ENCODE data around the gene KEAP1. TPM values are rescaled to one million over a fixed set of nuclear protein-coding genes. Genes with fewer than 3 reads are reported as not detected.

KEAP1 gene
- total RNA-seq, 2 experiments from 2014 or later, result 68.9 to 93.5 TPM

GRCh38 chr19:10505583-10506229, 2.5 kb upstream of the KEAP1 start:
- POLR2A ChIA-PET, result interaction anchor here (0.7 to 1.0 kb wide), 3 partner anchors 20 to 61 kb away, joined by 3 to 5 read pairs (median 4); no protein-coding TSS in a partner anchor
- no peak overlapping the region for H3K27ac ChIP-seq (ENCODE audit: low read depth, low read length, poor library complexity, severe bottlenecking)
- DNase-seq (ENCODE audit: low spot score), result peak; percentile 81
- H3K79me2 ChIP-seq (ENCODE audit: insufficient read depth, low read depth, low read length), result peaks cover 18% of the 10 kb centered on the region
- no peaks in the 10 kb centered on the region for H4K20me1 ChIP-seq (ENCODE audit: insufficient read depth, low read length)
- BruUV-seq (replicated peaks), result no TSS peak
- no peak overlapping the region for H3K4me2 ChIP-seq (ENCODE audit: low read length)
- intact Hi-C loops (cut with micrococcal nuclease; ENCODE audit: unreplicated experiment), result no loop called here
- H3K4me3 ChIP-seq (ENCODE audit: low read depth, low read length, poor library complexity, severe bottlenecking), result no peak overlapping the region
- peaks cover 20% of the 10 kb centered on the region for H3K4me1 ChIP-seq (ENCODE audit: insufficient read depth, low read length, poor library complexity, severe bottlenecking)
- CTCF ChIA-PET (ENCODE audit: unreplicated experiment), result no interaction called here
- no peaks in the 10 kb centered on the region for H3K9me3 ChIP-seq (ENCODE audit: low read length)
- peaks cover 5% of the 10 kb centered on the region; the same call in 1 of the 2 replicates for H3K36me3 ChIP-seq (ENCODE audit: insufficient read depth, low read length)
- H3K9me2 ChIP-seq (ENCODE audit: insufficient read depth, low read length), result no peaks in the 10 kb centered on the region
- TF ChIP-seq, protein P1, sequence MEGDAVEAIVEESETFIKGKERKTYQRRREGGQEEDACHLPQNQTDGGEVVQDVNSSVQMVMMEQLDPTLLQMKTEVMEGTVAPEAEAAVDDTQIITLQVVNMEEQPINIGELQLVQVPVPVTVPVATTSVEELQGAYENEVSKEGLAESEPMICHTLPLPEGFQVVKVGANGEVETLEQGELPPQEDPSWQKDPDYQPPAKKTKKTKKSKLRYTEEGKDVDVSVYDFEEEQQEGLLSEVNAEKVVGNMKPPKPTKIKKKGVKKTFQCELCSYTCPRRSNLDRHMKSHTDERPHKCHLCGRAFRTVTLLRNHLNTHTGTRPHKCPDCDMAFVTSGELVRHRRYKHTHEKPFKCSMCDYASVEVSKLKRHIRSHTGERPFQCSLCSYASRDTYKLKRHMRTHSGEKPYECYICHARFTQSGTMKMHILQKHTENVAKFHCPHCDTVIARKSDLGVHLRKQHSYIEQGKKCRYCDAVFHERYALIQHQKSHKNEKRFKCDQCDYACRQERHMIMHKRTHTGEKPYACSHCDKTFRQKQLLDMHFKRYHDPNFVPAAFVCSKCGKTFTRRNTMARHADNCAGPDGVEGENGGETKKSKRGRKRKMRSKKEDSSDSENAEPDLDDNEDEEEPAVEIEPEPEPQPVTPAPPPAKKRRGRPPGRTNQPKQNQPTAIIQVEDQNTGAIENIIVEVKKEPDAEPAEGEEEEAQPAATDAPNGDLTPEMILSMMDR (conservative IDR thresholded peaks at IDR 0.05; ENCODE audit: low read length), result peak; percentile 88
- no peak for TF ChIP-seq EZH2phosphoT487 (IDR thresholded peaks at IDR 0.05; ENCODE audit: borderline replicate concordance, low read depth, low read length)
- no peak overlapping the region for H2AFZ ChIP-seq (ENCODE audit: low read length)

DNA sequence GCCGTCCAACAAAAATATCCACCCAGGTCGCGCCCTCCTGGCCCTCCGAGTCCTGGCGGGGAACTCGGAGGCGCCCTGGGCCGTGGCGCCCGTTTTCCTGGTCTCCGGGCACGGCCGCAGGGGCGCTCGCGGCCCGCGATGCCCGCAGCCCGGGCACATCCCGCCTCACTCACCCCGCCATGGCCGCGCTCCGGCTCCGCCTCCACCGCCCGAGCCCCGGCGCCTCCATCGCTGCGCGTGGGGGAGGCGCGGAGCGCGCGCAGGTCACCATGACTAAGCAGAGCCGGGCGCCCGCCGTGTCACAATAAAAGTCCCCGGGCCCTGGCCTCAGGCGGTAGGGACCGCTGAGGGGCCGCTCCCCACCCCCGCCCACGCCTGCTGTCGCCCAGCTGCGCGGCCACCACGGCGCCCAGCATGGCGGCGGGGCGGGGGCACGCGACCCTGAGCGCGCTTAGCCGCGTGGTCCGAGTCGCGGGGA, 593 bp downstream of the KEAP1 start:
- peak; percentile 96 for DNase-seq (ENCODE audit: low spot score)
- no peaks in the 10 kb centered on the region for H4K20me1 ChIP-seq (ENCODE audit: insufficient read depth, low read length)
- no TSS peak for BruUV-seq (replicated peaks)
- TF ChIP-seq, protein P1 (conservative IDR thresholded peaks at IDR 0.05; ENCODE audit: low read length), result 0 out of 2 replicates have a peak, but pooled peaks have one; percentile 5
- TF ChIP-seq EZH2phosphoT487 (IDR thresholded peaks at IDR 0.05; ENCODE audit: borderline replicate concordance, low read depth, low read length), result no peak
- intact Hi-C loops (cut with micrococcal nuclease; ENCODE audit: unreplicated experiment), result loop anchor here (1.0 to 5.0 kb wide), 2 partner anchors 67 to 95 kb away; no protein-coding TSS in a partner anchor
- no peaks in the 10 kb centered on the region for H3K9me3 ChIP-seq (ENCODE audit: low read length)
- ChIA-PET POLR2A (no interaction called here), CTCF (ENCODE audit: unreplicated experiment) (no interaction called here)
- peak overlapping the region; percentile 84 for H2AFZ ChIP-seq (ENCODE audit: low read length)
- peaks cover 32% of the 10 kb centered on the region for H3K36me3 ChIP-seq (ENCODE audit: insufficient read depth, low read length)
- H3K4me2 ChIP-seq (ENCODE audit: low read length), result peak overlapping the region; percentile 85
- peak overlapping the region; percentile 75 for H3K27ac ChIP-seq (ENCODE audit: low read depth, low read length, poor library complexity, severe bottlenecking)
- peak overlapping the region; percentile 86 for H3K4me3 ChIP-seq (ENCODE audit: low read depth, low read length, poor library complexity, severe bottlenecking)
- no peaks in the 10 kb centered on the region for H3K9me2 ChIP-seq (ENCODE audit: insufficient read depth, low read length)
- peaks cover 46% of the 10 kb centered on the region for H3K79me2 ChIP-seq (ENCODE audit: insufficient read depth, low read depth, low read length)
- peaks cover 17% of the 10 kb centered on the region for H3K4me1 ChIP-seq (ENCODE audit: insufficient read depth, low read length, poor library complexity, severe bottlenecking)

GRCh38 chr19:10501971-10502523, 1.1 kb downstream of the KEAP1 start:
- ChIA-PET POLR2A (no interaction called here), CTCF (ENCODE audit: unreplicated experiment) (no interaction called here)
- Histone ChIP-seq H3K4me2 (ENCODE audit: low read length) (peak overlapping the region; percentile 85), H3K4me3 (ENCODE audit: low read depth, low read length, poor library complexity, severe bottlenecking) (peak overlapping the region; percentile 86), H3K9me3 (ENCODE audit: low read length) (no peaks in the 10 kb centered on the region), H3K9me2 (ENCODE audit: insufficient read depth, low read length) (no peaks in the 10 kb centered on the region), H3K4me1 (ENCODE audit: insufficient read depth, low read length, poor library complexity, severe bottlenecking) (peaks cover 17% of the 10 kb centered on the region), H2AFZ (ENCODE audit: low read length) (peak overlapping the region; percentile 16), H3K27ac (ENCODE audit: low read depth, low read length, poor library complexity, severe bottlenecking) (peak overlapping the region; percentile 75), H3K79me2 (ENCODE audit: insufficient read depth, low read depth, low read length) (peaks cover 51% of the 10 kb centered on the region), H4K20me1 (ENCODE audit: insufficient read depth, low read length) (no peaks in the 10 kb centered on the region), H3K36me3 (ENCODE audit: insufficient read depth, low read length) (peaks cover 37% of the 10 kb centered on the region)
- BruUV-seq (replicated peaks), result TSS peak; percentile 41
- peak; percentile 59 for DNase-seq (ENCODE audit: low spot score)
- no peak for TF ChIP-seq EZH2phosphoT487 (IDR thresholded peaks at IDR 0.05; ENCODE audit: borderline replicate concordance, low read depth, low read length)
- TF ChIP-seq, protein P1 (conservative IDR thresholded peaks at IDR 0.05; ENCODE audit: low read length), result no peak
- intact Hi-C loops (cut with micrococcal nuclease; ENCODE audit: unreplicated experiment), result loop anchor here (1.0 to 5.0 kb wide), 2 partner anchors 67 to 95 kb away; no protein-coding TSS in a partner anchor
